Omental fat pad (tissue), 4 donors: ENCODE measurements around the gene SH3GL3. TPM values are rescaled to one million over a fixed set of nuclear protein-coding genes. Genes with fewer than 3 reads are reported as not detected.

Source experiments
- ATAC-seq: fragments of 150-250 bp; one replicate; pipeline ENCODE4 v1.9.1; 2016; ENCODE audit warnings: mild to moderate bottlenecking, moderate library complexity; ENCODE audit not compliant: low FRiP score
- DNase-seq: peaks from one replicate; pipeline ENCODE4 v3.0.0-alpha.2; 2019; ENCODE audit warnings: low spot score
- total RNA-seq, 4 donors: library from RNA; depleted of rRNA; stranded (reverse); fragments of >200 nt; gene quantifications; one replicate each; pipeline ENCODE4 v1.1.0, GENCODE V29; 2016
- TF ChIP-seq, protein P1 (sequence below), 3 donors: fragments of 450-650 bp; IDR thresholded peaks; one replicate each; pipeline ENCODE4 v1.5.1; 2016 to 2017; ENCODE audit warnings: antibody characterized with exemption in 3 of 3, mild to moderate bottlenecking in 3 of 3, moderate library complexity in 2 of 3

SH3GL3 gene
- total RNA-seq, 4 donors from 2014 or later = 0.60 to 1.8 (median 1.0) TPM; not detected in 1

GRCh38 chr15:83570756-83571155 is 123.6 kb downstream of the SH3GL3 start:
- TF ChIP-seq, protein P1, sequence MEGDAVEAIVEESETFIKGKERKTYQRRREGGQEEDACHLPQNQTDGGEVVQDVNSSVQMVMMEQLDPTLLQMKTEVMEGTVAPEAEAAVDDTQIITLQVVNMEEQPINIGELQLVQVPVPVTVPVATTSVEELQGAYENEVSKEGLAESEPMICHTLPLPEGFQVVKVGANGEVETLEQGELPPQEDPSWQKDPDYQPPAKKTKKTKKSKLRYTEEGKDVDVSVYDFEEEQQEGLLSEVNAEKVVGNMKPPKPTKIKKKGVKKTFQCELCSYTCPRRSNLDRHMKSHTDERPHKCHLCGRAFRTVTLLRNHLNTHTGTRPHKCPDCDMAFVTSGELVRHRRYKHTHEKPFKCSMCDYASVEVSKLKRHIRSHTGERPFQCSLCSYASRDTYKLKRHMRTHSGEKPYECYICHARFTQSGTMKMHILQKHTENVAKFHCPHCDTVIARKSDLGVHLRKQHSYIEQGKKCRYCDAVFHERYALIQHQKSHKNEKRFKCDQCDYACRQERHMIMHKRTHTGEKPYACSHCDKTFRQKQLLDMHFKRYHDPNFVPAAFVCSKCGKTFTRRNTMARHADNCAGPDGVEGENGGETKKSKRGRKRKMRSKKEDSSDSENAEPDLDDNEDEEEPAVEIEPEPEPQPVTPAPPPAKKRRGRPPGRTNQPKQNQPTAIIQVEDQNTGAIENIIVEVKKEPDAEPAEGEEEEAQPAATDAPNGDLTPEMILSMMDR (IDR thresholded peaks at IDR 0.05) = no peak
- DNase-seq (no peak), ATAC-seq (no peak)

DNA sequence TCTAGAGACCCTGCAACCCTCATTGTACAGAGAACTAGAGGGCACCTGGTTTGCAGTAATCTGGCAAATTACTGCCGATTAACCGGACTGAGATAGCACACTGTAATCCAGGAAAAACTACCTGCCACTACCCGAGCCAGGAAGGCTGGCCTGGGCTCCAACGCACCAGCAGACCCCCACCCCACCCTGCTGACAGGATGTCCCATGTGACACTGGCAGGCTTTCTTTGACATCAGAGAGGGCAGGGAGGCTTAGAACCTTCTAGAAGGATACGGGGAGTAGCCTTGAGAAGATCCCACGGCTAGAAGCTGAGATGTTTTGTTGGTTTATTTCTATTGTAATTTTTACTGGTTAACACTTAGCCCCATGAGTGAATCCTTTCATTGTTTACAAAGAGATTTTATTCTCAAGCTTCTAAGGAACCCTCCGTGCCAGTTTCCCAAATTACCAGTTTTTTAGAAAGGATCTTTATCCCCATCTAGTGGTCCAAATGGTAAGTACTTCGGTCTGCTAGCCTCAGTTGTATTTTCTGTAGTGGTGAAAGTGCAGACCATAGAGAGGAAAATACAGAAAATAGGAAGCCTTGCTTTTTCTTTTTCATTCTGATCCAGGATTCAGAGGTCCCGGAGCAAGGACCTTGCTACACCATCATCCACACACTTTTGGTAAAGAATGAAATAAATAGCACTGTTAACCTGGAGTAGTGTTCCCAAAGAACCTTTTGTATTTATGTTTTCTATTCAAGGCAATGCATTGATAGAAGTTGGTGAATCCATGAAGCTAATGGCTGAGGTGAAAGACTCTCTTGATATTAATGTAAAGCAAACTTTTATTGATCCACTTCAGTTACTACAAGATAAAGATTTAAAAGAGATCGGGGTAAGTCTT is 124.9 kb downstream of the SH3GL3 start:
- DNase-seq (no peak), ATAC-seq (no peak)
- TF ChIP-seq, protein P1 (IDR thresholded peaks at IDR 0.05) = peak in 1 of 3 donors; percentile 50

GRCh38 chr15:83574345-83574744 is 127.2 kb downstream of the SH3GL3 start:
- TF ChIP-seq, protein P1 (IDR thresholded peaks at IDR 0.05) = no peak
- DNase-seq (no peak), ATAC-seq (no peak)

DNA sequence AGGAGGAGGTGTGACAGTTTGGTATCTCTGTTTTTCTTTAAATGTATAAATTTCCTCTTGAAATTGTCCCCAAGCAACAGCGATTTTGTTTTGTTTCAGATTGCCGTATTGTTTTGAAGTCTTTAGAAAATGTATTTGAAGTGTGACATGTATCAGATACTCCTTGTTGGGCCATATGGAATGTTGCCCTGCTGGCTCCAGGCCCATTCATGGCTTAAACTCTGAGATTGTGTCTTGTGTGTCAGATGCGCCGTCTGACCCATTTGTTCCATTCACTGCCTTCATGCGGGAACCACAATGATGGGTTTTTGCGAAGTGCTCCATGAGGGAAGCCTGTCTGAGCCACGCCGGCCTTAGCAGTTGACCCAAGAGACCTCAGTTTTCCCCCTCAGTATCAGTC is 131.6 kb downstream of the SH3GL3 start:
- ATAC-seq (no peak), DNase-seq (no peak)
- TF ChIP-seq, protein P1 (IDR thresholded peaks at IDR 0.05) = no peak

DNA sequence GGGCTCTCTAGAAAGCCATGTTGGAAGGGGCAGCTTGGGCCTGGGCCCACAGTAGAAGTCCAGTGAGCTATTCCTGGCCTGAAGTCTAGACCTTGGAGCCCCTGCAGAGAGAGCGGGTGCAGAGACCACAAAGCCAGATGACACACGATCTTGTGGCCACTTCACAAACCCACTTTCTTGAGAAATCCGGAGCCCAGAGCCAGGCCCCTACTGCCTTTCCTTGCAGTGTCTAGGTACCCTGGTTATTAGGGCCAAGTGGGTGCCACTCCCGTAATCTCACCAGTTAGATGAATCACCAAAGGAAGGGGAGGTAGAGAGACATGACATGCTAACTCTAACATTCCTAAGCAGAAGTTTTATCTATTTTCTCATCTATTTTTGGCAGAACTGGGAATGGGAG is 134.2 kb downstream of the SH3GL3 start:
- DNase-seq (no peak), ATAC-seq (no peak)
- TF ChIP-seq, protein P1 (IDR thresholded peaks at IDR 0.05) = no peak

GRCh38 chr15:83582381-83582780 is 135.2 kb downstream of the SH3GL3 start:
- no peak for DNase-seq
- no peak for ATAC-seq
- TF ChIP-seq, protein P1 (IDR thresholded peaks at IDR 0.05) = no peak
